HG03025 (cell line): Measurements from ENCODE around the gene KYAT1.
"Not testable (repeated sequence)": the region's sequence is repeated elsewhere in the genome, so short reads cannot be mapped to it uniquely, and the experiment has no call there.

ENCODE experiments used
- ATAC-seq: cut with Tn5 transposase; IDR thresholded peaks from one replicate; pipeline ENCODE4 v1.9.1; 2021; ENCODE audit warnings: mild to moderate bottlenecking, moderate library complexity; ENCODE audit not compliant: unreplicated experiment, low FRiP score

KYAT1 gene

DNA sequence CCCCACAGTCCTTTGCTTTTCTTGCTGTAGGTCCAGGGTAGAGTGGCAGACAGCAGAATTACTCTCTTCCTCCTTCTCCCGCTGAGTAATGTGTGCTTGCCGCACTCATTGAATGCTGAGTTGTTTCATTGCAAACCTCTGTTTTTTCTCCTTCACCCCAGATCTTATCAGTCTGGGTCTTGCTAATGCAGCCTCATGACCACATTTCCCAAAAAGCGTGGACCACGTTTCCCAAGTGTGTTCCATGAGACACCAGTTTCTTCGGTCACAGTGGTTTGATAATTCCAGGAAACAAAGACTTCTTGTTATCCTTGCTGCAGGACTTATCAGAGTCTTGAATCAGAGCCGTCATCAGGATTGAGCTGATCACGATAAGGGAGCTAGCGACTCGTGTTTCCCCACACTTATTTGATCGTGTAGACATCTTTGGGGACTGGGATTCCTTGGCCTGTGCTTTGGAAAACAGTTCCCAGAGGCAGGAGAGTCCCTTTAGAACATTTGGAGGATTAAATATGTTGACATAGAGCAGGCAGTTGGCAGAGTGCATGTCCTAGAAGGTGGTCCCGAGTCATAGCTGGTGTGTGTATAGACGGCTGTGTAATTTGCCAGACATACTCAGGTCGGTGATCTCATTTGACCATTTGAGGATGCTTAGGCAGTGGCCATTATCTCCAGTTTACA, 4.6 kb upstream of the KYAT1 start:
- ATAC-seq = no peak

DNA sequence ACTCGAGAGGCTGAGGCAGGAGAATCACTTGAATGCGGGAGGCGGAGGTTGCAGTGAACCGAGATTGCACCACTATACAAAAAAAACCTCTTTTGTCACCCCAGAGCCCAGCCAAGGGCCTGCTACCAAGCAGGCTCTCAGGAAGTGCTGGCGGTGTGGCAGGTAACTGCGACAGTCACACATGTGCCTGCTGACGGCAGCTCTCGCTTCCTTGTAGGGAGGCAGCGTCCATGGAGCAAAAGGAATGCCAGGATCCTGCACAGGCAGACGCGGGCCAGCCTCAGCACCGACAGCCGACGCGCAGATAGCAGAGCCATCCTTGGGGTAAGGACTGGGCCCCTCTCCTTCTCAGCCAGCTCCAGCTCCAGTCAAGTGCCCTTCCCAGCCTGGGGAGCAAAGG, 4.0 kb upstream of the KYAT1 start:
- no peak for ATAC-seq

DNA sequence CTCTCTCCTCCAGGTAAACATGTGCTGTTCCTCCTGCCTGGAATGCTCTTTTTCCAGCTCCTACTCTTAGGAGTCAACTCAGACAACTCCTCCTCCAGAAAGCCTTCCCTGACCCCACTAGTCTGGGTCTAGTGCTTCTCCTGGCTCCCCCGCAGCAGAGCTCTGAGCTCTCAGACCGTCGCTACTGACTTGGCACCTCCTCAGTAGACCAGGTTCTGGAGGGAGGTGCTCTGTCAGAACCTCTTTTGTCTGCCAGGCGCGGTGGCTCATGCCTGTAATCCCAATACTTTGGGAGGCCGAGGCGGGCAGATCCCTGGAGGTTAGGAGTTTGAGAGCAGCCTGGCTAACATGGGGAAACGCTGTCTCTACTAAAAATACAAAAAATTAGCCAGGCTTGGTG, 3.6 kb upstream of the KYAT1 start:
- ATAC-seq = no peak

DNA sequence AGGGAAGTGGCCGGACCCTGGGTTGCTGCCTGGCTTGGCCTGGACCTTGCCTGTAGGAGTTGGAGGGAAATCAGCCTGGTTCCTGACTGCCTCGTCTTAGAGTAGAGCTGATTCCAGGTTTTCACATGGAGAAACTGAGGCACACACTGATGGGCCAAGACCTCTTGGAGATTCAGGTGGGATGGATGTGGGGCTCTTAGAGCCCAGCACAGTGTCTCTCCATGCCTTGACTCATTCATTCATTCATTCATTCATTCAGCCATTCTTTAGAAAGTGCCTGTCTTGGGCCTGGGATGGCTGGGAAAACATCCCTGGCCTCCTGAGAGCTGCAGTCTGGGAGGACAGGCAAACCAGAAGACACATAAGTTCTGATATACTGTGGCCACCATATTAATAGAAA, 2.4 kb upstream of the KYAT1 start:
- ATAC-seq = no peak

DNA sequence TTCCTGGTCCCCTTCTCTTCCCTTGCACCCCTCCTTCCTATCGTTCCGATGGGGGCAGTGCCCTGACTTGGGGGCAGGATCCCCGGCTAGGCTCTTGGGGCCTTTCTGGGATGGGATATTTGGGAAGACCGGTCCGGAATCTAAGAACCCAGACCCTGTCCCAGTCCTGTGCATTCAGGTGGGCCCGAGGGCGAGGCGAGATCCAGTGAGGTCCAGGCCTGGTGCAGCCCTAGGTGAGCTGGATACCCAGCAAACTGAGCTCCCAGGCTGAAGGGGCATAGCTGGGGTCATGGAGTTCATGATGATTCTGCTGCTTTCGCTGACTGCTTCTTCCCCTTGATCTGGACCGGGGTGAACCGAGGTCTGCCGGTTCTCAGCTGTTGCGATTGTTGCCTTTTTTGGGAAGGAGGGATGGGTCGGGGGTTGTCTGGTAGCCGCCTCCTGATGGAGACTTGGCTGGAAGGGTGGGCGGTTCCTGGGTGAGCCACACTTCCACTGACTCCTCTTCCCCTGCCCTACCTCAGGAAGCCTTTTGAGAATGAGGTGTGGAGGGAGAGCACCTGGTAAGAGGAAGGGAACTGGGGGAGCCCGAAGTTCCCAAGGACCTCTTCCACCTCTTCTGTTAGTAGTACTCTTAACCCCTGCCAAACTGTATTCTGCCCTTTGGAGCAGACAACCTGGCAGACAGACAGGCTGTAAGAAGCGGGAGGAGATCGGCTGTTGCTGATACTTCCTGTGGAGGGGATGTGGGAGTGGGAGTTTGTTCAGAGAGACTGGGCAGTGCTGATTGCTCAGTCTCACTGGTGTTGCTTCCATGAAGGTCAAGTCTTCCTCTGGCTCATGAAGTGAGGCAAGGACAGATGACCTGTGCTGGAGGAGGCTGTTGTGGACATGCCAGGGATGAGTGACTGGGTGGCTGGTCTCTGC, 1.2 kb upstream of the KYAT1 start:
- no peak for ATAC-seq

DNA sequence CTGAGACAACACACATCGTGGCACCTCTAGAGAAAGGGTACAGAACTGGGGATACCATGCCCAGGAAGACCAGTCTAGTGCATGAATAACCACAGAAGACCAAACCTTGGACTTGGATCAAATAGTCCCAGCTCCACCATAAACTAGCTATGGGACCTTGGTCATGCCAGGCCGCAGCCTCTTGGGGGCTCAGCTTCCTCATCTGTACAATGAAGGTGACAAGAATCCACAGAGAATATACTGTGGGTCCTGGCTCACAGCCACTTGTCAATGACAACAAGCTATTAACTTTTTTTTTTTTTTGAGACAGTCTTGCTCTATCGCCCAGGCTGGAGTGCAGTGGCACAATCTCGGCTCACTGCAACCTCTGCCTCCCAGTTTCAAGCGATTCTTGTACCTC, 3.9 kb downstream of the KYAT1 start:
- ATAC-seq = no peak

DNA sequence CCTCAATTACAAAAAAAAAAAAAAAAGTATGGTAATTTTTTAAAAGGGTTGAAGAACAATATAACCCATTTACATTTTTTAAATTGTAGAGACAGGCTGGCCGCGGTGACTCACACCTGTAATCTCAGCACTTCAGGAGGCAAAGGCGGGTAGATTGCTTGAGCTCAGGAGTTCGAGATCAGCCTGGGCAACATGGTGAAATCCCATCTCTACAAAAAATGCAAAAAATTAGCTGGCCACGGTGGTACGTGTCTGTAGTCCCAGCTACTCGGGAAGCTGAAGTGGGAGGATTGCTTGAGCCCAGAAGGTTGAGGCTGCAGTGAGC, 10.8 kb downstream of the KYAT1 start:
- not testable (repeated sequence) for ATAC-seq

DNA sequence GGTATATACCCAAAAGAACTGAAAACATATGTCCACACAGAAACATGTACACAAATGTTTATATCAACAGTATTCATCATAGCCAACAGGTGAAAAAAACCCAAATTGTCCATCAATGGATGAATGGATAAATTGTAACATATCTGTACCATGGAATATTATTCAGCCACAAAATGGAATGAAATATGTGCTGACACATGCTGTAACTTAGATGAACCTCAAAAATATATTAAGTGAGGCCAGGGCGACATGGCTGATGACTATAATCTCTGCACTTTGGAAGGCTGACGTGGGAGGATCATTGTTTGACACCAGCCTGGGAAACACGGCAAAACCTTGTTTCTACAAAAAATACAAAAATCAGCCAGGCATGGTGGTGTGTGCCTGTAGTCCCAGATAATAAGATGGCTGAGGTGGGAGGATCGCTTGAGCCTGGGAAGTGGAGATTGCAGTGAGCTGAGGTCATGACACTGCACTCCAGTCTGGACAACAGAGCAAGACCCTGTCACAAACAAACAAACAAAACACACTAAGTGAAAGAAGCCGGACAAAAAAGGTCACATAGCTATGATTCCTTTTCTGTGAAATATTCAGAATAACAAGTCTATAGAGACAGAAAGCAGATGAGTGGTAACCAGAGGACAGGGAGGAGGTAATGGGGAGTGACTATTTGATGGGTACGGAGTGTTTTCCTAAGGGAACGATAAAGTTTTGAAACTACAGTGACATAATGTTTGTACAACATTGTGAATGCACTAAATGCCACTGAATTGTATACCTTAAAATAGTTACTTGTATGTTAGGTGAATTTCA, 11.4 kb downstream of the KYAT1 start:
- no peak for ATAC-seq

DNA sequence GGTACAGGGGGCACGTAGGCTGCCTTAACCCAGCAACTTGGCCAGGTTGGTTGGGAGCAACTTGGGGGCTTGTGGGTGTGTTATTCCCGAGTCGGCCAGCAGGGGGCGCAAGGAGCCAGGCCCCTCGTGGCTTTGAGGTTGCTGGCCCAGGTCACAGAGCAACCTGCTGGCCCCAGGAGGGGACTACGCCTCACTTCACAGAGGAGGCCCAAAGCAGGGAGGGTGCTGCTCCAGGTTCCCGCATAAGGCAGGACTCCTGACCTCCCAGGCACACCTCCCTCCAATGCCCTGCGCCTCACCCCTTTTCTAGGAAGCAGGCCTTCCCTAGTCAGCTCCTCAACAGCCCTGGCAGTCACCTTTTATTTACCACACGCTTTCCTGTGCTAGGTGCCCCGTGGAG, 18.1 kb downstream of the KYAT1 start:
- peak; percentile 57 for ATAC-seq

DNA sequence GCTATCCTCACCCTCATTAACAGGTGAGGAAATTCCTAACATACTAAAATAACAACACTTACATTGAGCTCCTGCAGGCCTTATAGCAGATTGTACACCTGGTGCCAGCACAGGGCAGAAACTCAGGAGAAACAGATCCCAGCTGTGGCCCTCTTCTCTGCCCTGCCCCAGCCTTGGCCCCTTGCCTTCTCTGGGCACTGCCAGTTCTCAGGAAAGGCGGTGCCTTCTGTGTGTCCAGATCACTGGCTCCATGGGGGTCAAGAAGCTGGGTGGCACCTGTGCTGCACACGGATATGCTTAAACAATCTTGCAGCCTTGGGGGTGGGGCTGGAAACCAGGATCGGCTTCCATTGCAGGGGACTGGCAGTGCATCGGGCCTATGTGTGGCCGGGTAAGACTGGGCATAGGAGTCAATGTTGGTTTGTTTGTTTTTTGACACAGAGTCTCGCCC, 19.3 kb downstream of the KYAT1 start:
- no peak for ATAC-seq

DNA sequence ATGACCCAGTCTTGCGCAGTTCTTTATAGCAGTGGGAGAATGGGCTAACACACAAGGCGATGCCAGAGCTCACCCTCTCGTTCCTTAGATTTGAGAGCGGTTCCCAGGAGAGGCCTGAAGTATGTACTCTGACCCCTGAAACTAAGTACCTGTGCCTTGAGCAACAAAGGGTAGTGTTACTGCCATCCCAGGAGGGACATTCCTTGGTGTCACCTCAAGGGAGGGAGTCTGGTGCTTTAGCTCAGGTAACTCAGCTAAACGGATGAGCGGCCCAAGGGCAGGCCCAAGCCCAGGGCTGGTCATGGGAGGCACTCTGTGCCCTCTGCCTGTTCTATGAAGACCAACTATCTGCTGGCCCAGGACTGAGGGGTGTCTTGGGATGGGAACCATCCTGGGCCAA, 20.2 kb downstream of the KYAT1 start:
- ATAC-seq = no peak

DNA sequence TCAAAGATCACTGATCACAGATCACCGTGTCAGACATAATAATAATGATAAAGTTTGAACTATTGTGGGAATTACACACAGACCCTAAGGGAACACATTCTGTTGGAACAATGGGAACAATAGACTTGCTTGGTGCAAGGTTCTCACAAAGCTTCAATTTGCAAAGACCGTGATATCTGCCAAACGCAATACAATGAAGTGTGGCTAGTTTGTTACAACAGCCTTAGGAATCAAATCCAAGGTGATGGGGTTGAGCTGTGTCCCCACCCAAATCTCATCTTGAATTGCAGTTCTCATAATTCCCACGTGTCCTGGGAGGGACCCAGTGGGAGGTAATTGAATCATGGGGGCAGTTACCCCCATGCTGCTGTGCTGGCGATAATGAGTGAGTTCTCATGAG, 20.8 kb downstream of the KYAT1 start:
- no peak for ATAC-seq

DNA sequence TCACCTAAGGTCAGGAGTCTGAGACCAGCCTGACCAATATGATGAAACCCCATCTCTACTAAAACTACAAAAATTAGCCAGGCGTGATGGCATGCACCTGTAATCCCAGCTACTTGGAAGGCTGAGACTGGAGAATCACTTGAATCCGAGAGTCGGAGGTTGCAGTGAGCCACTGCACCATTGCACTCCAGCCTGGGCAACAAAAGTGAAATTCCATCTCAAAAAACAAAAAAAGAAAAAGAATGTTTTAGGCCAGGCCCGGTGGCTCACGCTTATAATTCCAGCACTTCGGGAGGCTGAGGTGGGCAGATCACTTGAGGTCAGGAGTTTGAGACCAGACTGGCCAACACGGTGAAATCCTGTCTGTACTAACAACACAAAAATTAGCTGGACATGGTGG, 23.3 kb downstream of the KYAT1 start:
- not testable (repeated sequence) for ATAC-seq

DNA sequence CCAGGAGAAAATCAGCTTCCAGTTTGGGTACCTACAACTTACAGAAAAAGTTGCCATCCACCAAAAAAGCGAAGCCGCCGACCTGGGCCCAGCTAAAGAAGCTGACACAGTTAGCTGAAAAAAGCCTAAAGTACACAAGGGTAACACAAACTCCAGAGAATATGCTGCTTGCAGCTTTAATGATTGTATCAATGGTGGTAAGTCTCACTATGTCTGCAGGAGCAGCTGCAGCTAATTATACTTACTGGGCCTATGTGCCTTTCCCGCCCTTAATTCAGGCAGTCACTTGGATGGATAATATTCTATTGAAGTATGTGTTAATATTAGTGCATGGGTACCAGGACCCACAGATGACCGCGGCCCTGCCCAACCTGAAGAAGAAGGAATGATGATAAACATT, 27.3 kb downstream of the KYAT1 start:
- ATAC-seq = not testable (repeated sequence)

DNA sequence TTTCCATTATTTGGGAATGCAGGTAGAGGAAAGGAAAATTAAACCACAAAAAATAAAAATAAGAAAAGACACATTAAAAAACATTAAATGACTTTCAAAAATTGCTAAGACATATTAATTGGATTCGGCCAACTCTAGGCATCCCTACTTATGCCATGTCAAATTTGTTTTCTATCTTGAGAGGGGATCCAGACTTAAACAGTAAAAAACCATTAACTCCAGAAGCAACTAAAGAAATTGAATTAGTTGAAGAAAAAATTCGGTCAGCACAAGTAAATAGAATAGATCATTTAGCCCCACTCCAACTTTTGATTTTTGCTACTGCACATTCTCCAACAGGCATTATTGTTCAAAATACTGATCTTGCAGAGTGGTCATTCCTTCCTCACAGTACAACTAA, 29.1 kb downstream of the KYAT1 start:
- not testable (repeated sequence) for ATAC-seq

DNA sequence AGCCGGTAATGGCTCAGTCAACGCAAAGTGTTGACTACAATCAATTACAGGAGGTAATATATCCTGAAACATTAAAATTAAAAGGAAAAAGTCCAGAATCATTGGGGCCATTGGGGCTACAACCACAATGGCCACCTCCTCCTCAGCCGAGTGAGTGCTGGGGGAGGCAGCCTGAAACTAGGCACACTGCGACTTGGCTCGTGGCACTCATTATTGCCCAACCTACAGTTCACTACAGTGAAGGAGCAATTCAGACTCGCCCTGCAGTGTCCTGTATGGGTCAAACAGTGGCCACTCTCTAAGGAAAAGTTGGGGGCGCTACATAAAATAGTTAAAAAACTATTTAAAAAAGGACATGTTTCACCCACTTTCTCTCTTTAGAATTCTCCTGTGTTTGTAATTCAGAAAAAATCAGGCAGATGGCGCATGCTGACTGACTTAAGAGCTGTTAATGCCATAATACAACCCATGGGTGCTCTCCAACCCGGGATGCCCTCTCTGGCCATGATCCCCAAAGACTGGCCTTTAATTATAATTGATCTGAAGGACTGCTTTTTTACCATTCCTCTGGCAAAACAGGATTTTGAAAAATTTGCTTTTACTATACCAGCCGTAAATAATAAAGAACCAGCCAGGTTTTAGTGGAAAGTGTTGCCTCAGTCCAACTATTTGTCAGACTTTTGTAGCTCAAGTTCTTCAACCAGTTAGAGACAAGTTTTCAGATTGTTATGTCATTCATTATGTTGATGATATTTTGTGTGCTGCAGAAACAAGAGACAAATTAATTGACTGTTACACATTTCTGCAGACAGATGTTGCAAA, 29.8 kb downstream of the KYAT1 start:
- not testable (repeated sequence) for ATAC-seq

DNA sequence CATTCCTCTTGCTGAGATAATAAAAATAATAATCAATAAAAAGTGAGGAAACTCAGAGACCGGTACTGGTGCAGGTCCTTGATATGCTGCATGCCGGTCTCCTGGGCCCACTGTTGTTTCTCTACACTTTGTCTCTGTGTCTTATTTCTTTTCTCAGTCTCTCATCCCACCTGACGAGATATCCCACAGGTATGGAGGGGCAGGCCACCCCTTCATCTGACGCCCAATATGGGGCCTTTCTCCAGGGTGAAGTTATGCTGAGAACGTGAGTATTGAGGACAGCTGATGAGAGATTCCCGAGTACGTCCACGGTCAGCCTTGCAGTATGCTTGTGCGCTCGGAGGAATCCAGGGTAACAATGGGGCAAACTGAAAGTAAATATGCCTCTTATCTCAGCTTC, 30.7 kb downstream of the KYAT1 start:
- not testable (repeated sequence) for ATAC-seq

DNA sequence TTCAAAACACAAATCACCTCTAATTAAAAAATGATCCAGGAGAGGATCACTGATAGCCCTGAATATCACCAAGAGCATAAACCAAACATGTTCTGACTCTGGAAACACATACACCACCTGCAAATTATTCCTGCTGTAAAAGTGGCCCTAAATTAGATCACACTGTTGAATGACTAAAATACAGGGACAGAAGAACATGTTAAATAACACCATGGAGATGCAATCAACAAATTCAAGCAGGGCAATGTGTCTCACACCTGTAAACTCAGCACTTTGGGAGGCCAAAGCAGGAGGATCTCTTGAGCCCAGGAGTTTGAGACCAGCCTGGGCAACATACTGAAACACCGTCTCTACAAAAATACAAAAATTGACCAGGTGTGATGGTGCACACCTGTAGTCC, 33.9 kb downstream of the KYAT1 start:
- no peak for ATAC-seq

DNA sequence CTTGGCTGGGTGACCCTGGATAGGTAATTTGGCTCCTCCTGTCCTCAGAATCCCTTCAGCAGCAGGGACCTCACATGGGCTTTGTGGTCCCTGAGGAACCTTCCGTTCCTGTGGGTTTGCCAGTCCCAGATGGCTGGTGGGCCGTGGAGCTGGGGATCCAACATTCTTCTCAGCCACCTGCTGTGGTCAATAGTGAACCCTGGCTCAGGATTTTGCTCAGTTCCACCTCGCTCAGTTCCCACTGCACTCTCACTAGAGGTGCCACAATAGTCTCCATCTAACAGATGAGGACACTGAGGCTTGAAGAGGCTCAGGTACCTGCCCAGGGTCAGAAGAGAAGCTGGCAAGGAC, 35.1 kb downstream of the KYAT1 start:
- ATAC-seq = no peak

DNA sequence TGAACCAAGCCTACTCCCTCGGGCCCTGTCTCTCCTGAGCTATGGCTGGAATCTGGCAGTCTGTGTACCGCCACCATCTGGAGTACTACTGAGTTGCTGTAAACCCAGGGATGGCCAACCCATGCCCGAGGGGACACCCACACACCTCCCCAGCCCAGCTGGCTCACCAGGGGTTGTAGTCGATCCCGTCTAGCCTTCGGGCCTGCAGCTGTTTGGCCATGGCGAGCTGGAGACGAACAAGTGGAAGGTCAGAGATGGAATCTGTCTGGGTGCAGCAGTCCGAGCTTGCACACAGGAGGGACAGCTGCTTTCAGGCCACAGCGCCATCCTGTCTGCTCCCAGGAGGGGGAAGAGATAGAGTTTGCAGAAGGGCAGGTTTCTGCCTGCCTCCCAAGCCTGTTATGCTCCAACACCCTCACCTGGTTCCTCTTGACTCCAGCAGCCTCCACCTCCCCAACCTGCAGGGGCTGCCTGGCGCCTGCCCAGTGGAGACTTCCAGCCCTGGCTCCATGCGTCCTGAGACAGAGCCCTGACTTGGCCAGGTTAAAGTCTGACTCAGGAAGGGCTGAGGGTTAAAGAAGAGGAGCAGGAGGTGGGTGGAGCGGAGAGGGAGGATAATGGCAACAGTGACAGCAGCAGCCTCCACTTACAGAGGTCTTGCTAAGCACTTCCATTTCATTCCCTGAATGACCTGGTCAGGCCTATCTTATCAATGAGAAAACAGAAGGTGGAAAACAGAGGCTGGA, 36.4 kb downstream of the KYAT1 start:
- no peak for ATAC-seq
